ENCODE results near the gene DGUOK. TPM values are rescaled to one million over a fixed set of nuclear protein-coding genes. Genes with fewer than 3 reads are reported as not detected.

DGUOK gene
- total RNA-seq, 1 donor, result 57.7 TPM

- DNase-seq (ENCODE audit: low read depth), result no peak
- no peak overlapping the region for H3K4me3 ChIP-seq (ENCODE audit: low read depth, low read length)
- no peak for TF ChIP-seq CTCF (IDR thresholded peaks at IDR 0.05; ENCODE audit: insufficient read depth, low read length)
Observed at GRCh38 chr2:73962798-73963197, 36.1 kb downstream of the DGUOK start.

DNA sequence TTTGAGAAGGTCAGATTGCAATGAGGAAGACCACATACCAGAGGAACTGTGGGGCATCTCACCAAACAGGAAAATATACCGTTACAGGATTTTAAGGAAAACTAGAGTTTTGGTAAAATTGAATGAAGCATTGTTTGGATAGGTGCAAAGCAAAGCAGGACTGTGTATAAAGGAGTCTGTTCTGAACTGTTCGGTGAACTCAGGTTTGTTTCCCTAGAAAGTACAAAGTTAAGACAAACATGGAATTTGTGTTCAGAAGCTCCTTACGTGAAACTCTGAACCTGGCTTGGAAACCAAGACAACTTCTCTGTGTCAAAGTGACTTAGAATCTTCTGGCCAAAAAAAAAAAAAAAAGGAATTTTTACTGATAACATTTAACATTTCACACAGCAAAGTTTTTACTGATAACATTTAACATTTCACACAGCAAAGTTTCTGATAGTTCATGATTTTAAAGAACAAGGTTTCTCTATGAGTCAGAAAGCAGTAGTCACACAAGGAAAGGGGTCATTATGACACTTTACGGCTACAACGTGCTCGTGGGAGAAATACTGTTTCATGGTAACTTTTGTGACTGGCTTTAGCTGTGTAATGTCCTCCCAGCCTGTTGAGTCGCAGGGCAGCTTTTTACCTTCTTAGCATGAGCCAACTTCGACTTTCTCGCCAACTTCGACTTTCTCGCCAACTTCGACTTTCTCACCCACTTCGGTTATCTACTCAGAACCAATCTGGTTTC is 36.9 kb downstream of the DGUOK start:
- no peak for DNase-seq (ENCODE audit: low read depth)
- H3K4me3 ChIP-seq (ENCODE audit: low read depth, low read length), result no peak overlapping the region
- TF ChIP-seq CTCF (IDR thresholded peaks at IDR 0.05; ENCODE audit: insufficient read depth, low read length), result no peak

- H3K4me3 ChIP-seq (ENCODE audit: low read depth, low read length), result no peak overlapping the region
- DNase-seq (ENCODE audit: low read depth), result no peak
- TF ChIP-seq CTCF (IDR thresholded peaks at IDR 0.05; ENCODE audit: insufficient read depth, low read length), result no peak
Observed at GRCh38 chr2:73964223-73964622, 37.5 kb downstream of the DGUOK start.

GRCh38 chr2:73965053-73965452 is 38.4 kb downstream of the DGUOK start:
- H3K4me3 ChIP-seq (ENCODE audit: low read depth, low read length), result no peak overlapping the region
- TF ChIP-seq CTCF (IDR thresholded peaks at IDR 0.05; ENCODE audit: insufficient read depth, low read length), result no peak
- DNase-seq (ENCODE audit: low read depth), result no peak

DNA sequence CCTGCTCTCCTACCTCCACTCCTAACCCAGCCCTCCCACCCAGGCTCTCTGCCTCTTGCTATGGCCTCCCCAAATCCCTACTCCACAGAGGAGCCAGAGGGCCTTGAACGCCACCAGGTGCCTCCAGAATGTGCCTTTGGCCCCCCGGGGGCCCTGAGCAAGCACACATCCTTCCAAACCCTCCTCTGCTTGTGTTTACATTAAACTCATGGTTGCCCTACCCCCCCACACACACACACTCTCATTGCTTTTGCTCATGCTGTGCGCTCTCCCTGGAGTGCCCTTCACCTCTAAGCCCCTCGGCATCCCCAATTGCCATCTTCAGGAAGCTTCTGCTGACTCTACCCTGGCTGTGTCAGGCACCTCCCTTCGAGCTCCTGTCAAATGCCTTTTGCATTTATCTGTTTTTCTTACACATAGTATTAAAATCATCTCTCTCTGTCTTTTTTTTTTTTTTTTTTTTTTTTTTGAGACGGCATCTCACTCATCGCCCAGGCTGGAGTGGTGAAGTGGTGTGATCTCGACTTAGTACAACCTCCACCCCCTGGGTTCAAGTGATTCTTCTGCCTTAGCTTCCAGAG is 41.8 kb downstream of the DGUOK start:
- no peak for TF ChIP-seq CTCF (IDR thresholded peaks at IDR 0.05; ENCODE audit: insufficient read depth, low read length)
- DNase-seq (ENCODE audit: low read depth), result no peak
- no peak overlapping the region for H3K4me3 ChIP-seq (ENCODE audit: low read depth, low read length)

DNA sequence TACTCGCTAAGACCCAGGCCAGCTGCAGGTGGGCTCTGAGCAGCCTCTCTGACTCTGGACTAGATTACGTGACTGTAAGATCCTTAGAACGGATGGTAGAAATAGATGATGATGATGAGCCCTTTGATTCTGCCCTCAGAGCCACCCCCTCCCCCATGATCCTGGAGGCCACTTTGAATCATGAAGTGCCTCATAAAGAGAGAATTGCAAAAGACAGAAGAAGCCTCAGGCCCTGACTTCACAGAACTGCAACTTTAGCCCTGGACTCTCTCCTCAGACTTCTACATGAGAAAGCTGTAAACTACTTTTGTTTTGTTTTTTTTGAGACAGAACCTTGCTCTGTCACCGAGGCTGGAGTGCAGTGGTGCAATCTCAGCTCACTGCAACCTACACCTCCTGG is 42.7 kb downstream of the DGUOK start:
- no peak overlapping the region for H3K4me3 ChIP-seq (ENCODE audit: low read depth, low read length)
- TF ChIP-seq CTCF (IDR thresholded peaks at IDR 0.05; ENCODE audit: insufficient read depth, low read length), result no peak
- DNase-seq (ENCODE audit: low read depth), result no peak
